PFSK-1 (cell line): Measurements from ENCODE around the gene ACADS.

ENCODE experiments used
- FOXP2 ChIP-seq: optimal IDR thresholded peaks from 2 replicates; pipeline ENCODE3; 2011; ENCODE audit warnings: borderline replicate concordance, control low read depth, inconsistent platforms; ENCODE audit not compliant: insufficient read depth; ENCODE audit errors: extremely low read length, extremely low read depth
- POLR2AphosphoS5 ChIP-seq: IDR thresholded peaks from 2 replicates; pipeline ENCODE4 v1.6.1; 2012; ENCODE audit warnings: low read depth, mild to moderate bottlenecking, control low read depth, low read length, moderate library complexity
- REST ChIP-seq, 2 experiments: IDR thresholded peaks; 2 replicates each; pipeline versions ENCODE4 v1.6.1 to v1.8.0; 2011 to 2012; ENCODE audit warnings: low read depth in 2 of 2, low read length in 2 of 2, control low read depth in 1 of 2, inconsistent platforms in 1 of 2, mild to moderate bottlenecking in 1 of 2, moderate library complexity in 1 of 2; ENCODE audit not compliant: insufficient read depth in 1 of 2
- SIN3A ChIP-seq: IDR thresholded peaks from 2 replicates; pipeline ENCODE4 v1.6.1; 2012; ENCODE audit warnings: mild to moderate bottlenecking, low read length, moderate library complexity, borderline replicate concordance; ENCODE audit not compliant: insufficient read depth
- TAF1 ChIP-seq: IDR thresholded peaks from 2 replicates; pipeline ENCODE4 v1.6.1; 2012; ENCODE audit warnings: low read length, control low read depth, borderline replicate concordance; ENCODE audit not compliant: insufficient read depth

The ACADS gene

GRCh38 chr12:120787889-120788288 is 62.3 kb downstream of the ACADS start:
- TF ChIP-seq FOXP2 (no peak), TAF1 (no peak), POLR2AphosphoS5 (no peak), REST (IDR thresholded peaks at IDR 0.05; ENCODE audit: insufficient read depth in 1 of 2, low read depth in 2 of 2, low read length in 2 of 2) (no peak), SIN3A (no peak)
